Sigmoid colon (tissue), 4 donors: ENCODE results near the gene STAP2.

ENCODE experiments used
- EP300 ChIP-seq, 4 donors: sonication (generic); formaldehyde crosslinking; IDR thresholded peaks; one replicate each; pipeline ENCODE4 v1.6.1; 2017; ENCODE audit warnings: antibody characterized with exemption in 4 of 4
- POLR2A ChIP-seq, 2 donors: fragments of 450-650 bp; IDR thresholded peaks; one replicate each; pipeline ENCODE4 v1.6.1; 2016; ENCODE audit warnings: antibody characterized with exemption in 2 of 2, mild to moderate bottlenecking in 2 of 2, moderate library complexity in 2 of 2
- POLR2AphosphoS5 ChIP-seq, 4 donors: sonication (generic); formaldehyde crosslinking; IDR thresholded peaks; one replicate each; pipeline ENCODE4 v1.6.1; 2017; ENCODE audit warnings: antibody characterized with exemption in 4 of 4
- TF ChIP-seq, protein P1 (sequence below), 4 experiments: fragments of 450-650 bp in 3 of 4; fragments of 200-600 bp in 1 of 4; IDR thresholded peaks; one replicate each; pipeline ENCODE4 v1.5.1; 2016 to 2019; ENCODE audit warnings: antibody characterized with exemption in 4 of 4, mild to moderate bottlenecking in 3 of 4, moderate library complexity in 2 of 4

DNA sequence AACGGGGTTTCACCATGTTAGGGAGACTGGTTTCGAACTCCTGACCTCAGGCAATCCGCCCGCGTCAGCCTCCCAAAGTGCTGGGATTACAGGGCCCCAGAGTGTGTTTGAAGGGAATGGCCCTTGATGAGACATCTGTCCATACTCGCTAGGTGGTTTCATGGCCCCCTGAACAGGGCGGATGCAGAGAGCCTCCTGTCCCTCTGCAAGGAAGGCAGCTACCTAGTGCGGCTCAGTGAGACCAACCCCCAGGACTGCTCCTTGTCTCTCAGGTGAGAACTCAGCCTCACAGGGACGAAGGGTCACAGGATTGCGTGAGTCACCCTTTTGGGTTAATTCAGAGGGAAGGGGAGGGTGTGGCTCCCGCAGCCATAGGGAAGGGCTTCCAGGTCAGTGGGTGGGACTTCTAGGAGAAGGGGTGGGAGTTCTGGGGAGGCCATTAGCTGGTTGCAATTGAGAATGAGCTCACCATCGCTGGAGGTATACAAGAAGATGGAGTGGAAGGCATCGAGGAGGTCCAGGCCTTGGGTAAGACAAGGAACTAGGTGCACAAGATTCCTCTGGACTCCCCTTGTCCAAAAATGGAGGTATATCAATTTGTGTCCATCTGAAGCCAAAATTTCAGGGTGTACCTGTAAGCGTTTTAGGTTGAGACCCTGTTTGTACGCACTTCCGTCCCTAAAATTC is 50.4 kb downstream of the STAP2 start:
- TF ChIP-seq, protein P1, sequence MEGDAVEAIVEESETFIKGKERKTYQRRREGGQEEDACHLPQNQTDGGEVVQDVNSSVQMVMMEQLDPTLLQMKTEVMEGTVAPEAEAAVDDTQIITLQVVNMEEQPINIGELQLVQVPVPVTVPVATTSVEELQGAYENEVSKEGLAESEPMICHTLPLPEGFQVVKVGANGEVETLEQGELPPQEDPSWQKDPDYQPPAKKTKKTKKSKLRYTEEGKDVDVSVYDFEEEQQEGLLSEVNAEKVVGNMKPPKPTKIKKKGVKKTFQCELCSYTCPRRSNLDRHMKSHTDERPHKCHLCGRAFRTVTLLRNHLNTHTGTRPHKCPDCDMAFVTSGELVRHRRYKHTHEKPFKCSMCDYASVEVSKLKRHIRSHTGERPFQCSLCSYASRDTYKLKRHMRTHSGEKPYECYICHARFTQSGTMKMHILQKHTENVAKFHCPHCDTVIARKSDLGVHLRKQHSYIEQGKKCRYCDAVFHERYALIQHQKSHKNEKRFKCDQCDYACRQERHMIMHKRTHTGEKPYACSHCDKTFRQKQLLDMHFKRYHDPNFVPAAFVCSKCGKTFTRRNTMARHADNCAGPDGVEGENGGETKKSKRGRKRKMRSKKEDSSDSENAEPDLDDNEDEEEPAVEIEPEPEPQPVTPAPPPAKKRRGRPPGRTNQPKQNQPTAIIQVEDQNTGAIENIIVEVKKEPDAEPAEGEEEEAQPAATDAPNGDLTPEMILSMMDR (IDR thresholded peaks at IDR 0.05) = no peak
- TF ChIP-seq POLR2A (IDR thresholded peaks at IDR 0.05) = no peak
- TF ChIP-seq EP300 (IDR thresholded peaks at IDR 0.05) = no peak
- no peak for TF ChIP-seq POLR2AphosphoS5 (IDR thresholded peaks at IDR 0.05)
